Esophagus squamous epithelium (tissue), 4 donors: Measurements from ENCODE around the gene MB.

Experiments used
- POLR2A ChIP-seq, 4 donors: fragments of 450-650 bp; IDR thresholded peaks; one replicate each; pipeline ENCODE4 v1.6.1; 2017; ENCODE audit warnings: antibody characterized with exemption in 4 of 4, mild to moderate bottlenecking in 4 of 4, moderate library complexity in 3 of 4
- TF ChIP-seq, protein P1 (sequence below), 6 experiments: fragments of 450-650 bp in 4 of 6; fragments of 200-600 bp in 2 of 6; sonication (generic) in 2 of 6; IDR thresholded peaks; one replicate each; pipeline ENCODE4 v1.5.1; 2016 to 2019; ENCODE audit warnings: antibody characterized with exemption in 6 of 6, mild to moderate bottlenecking in 4 of 6, moderate library complexity in 4 of 6

- TF ChIP-seq, protein P1, sequence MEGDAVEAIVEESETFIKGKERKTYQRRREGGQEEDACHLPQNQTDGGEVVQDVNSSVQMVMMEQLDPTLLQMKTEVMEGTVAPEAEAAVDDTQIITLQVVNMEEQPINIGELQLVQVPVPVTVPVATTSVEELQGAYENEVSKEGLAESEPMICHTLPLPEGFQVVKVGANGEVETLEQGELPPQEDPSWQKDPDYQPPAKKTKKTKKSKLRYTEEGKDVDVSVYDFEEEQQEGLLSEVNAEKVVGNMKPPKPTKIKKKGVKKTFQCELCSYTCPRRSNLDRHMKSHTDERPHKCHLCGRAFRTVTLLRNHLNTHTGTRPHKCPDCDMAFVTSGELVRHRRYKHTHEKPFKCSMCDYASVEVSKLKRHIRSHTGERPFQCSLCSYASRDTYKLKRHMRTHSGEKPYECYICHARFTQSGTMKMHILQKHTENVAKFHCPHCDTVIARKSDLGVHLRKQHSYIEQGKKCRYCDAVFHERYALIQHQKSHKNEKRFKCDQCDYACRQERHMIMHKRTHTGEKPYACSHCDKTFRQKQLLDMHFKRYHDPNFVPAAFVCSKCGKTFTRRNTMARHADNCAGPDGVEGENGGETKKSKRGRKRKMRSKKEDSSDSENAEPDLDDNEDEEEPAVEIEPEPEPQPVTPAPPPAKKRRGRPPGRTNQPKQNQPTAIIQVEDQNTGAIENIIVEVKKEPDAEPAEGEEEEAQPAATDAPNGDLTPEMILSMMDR (IDR thresholded peaks at IDR 0.05), result no peak
- TF ChIP-seq POLR2A (IDR thresholded peaks at IDR 0.05), result no peak
Measured at GRCh38 chr22:35621451-35621850, 4.3 kb upstream of the MB start.
